ENCODE results near the gene IQGAP1. TPM values are rescaled to one million over a fixed set of nuclear protein-coding genes. Genes with fewer than 3 reads are reported as not detected.
A peak's percentile ranks its signal among the peaks of the same experiment; 100 is the strongest.

The IQGAP1 gene
- total RNA-seq, 1 experiment from 2014 or later, result 65.2 TPM

DNA sequence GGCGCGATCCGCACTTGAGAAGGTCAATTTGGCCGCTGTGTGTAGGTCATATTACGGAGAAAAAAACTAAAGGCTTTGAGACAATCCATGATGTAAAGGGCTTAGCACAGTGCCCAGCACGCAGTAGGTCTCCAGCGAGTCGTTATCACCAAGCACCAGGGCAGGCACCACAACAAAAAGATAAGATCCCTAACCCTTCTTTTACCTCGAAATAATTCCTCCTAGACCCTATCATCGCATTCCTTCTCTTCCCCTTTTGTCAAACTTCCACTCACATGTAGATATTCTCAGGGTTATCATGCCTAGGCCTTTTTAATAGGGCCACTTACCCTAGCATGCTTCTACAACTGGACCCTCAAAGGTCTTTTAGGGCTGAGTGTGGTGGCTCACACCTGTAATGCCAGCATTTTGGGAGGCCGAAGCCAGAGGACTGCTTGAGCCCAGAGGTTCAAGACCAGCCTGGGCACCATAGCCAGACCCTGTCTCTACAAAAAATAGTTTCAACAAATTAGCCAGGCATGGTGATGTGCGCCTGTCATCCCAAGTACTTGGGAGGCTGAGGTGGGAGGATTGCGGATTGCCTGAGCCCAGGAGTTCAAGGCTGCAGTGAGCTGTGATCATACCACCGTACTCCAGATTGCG, 22.5 kb upstream of the IQGAP1 start:
- DNase-seq (ENCODE audit: low read depth), result no peak
- in situ Hi-C loops (cut with HindIII; ENCODE audit: low pct_unique_long_range_greater_than_20kb, low sequenced_read_pairs), result no loop called here

GRCh38 chr15:90367576-90367975, 20.5 kb upstream of the IQGAP1 start:
- no peak for DNase-seq (ENCODE audit: low read depth)
- in situ Hi-C loops (cut with HindIII; ENCODE audit: low pct_unique_long_range_greater_than_20kb, low sequenced_read_pairs), result no loop called here

DNA sequence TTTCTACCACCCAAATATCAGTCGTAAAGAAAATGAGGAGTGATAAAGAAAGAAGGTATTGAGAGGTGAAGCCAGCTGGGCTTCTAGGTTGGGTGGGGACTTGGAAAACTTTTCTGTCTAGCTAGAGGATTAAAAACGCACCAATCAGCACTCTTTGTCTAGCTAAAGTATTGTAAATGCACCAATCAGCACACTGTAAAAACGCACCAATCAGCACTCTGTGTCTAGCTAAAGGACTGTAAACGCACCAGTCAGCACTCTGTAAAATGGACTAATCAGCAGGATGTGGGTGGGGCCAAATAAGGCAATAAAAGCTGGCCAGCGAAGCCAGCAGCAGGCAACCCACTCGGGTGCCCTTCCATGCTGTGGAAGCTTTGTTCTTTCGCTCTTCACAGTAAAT, 13.0 kb upstream of the IQGAP1 start:
- DNase-seq (ENCODE audit: low read depth), result no peak
- in situ Hi-C loops (cut with HindIII; ENCODE audit: low pct_unique_long_range_greater_than_20kb, low sequenced_read_pairs), result no loop called here

DNA sequence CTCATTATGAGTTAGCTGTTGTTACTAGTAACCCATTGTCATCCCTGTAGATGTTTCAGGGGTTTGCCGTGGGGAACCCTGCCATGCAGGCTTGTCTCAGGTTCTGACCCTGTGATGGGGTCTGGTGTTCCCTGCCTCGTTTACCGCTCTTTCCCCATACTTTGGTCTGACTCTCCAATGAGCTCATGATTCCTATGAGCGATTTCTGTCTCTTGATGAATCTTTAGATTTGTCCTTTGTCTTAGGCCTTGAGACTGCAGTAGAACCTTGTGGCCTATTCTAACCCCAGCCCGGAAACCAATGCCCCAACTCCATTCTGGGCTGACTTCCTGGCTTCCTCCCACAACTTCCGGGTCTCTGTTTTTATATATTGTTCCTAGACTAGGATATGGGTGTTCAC, 11.3 kb upstream of the IQGAP1 start:
- in situ Hi-C loops (cut with HindIII; ENCODE audit: low pct_unique_long_range_greater_than_20kb, low sequenced_read_pairs), result no loop called here
- no peak for DNase-seq (ENCODE audit: low read depth)

- DNase-seq (ENCODE audit: low read depth), result no peak
- in situ Hi-C loops (cut with HindIII; ENCODE audit: low pct_unique_long_range_greater_than_20kb, low sequenced_read_pairs), result no loop called here
Observed at GRCh38 chr15:90379263-90379662, 8.8 kb upstream of the IQGAP1 start.

- in situ Hi-C loops (cut with HindIII; ENCODE audit: low pct_unique_long_range_greater_than_20kb, low sequenced_read_pairs), result no loop called here
- no peak for DNase-seq (ENCODE audit: low read depth)
Observed at GRCh38 chr15:90381515-90381914, 6.5 kb upstream of the IQGAP1 start.

DNA sequence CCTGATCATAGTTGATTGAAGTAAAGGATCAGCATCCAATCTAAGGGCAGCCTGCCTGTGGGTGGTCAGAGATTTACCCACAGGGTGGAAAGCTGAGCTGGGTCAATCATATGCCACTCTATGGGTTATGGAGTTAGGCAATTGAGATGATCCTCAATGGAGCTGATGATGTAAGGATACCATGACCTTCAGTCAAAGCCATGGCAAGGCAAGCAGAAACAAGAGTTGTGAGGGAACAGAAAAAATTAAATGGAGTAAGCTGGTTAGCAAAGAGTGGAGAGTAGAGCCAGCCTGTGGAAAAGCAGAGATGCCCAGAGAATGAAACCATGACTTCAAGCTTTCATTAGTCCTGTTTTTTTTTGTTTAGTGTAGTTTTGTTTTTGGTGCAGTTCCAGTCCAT, 5.7 kb upstream of the IQGAP1 start:
- no peak for DNase-seq (ENCODE audit: low read depth)
- in situ Hi-C loops (cut with HindIII; ENCODE audit: low pct_unique_long_range_greater_than_20kb, low sequenced_read_pairs), result no loop called here

DNA sequence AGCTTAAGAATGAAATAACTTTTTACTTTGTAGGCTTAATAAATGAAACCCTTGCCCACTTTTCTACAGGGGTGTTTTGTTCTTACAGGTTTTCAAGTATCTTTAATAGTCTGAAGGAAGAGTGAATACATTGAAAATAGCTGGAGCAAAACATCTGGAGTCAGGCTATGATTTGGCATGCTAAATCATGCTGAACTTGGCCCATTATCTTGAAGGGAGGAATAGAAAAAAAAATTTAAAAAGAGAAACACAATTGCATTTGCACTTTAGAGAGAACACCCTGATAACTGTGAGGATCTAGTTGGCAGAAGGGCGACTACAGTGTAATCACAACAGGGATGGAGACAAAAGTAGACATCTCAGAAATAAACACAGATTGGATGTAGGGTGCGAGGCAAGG, 1.8 kb upstream of the IQGAP1 start:
- DNase-seq (ENCODE audit: low read depth), result no peak
- in situ Hi-C loops (cut with HindIII; ENCODE audit: low pct_unique_long_range_greater_than_20kb, low sequenced_read_pairs), result no loop called here

DNA sequence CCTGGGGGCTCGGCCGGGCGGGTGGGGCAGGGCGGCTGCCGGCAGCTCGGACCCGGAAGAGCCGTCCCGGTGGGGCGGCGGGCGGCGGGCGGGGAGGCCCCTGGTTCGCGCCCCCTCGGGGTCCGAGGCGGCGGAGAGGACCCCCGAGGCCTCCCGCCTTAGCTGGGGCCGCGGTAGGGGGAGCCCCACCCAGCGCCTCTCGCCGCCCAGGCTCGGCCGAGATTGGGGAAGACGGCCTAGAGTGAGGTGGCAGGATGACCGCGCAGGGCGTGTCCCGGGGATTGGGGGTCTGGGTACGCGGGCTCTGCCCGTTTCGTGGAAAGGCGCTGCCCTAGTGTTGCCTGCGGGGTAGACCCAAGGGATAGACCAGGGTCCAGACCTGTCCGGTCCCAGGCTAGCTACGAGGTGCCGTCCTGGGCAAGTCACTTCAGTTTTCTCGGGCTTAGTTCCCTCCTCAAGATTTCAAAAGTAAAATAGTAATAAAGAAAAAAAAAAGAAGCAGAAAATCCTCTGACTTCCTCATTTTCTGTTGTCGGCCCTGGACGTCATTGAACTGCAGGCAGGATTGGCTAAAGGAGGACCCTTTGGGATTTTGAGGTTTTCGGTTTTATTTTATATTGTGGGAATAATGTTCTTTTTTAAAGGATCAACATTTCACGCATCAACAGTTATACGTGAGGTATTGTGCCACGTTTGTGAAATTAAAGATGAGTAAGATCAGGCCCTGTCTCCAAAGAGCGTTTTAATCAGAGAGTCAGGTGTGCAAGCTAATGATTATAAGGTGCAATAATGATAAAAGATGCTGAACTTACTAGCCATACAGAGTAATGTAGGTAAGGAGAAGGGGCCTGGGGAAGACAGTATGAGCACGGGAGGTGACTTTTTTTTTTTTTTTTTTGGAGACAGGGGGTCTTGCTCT, 679 bp downstream of the IQGAP1 start:
- in situ Hi-C loops (cut with HindIII; ENCODE audit: low pct_unique_long_range_greater_than_20kb, low sequenced_read_pairs), result no loop called here

DNA sequence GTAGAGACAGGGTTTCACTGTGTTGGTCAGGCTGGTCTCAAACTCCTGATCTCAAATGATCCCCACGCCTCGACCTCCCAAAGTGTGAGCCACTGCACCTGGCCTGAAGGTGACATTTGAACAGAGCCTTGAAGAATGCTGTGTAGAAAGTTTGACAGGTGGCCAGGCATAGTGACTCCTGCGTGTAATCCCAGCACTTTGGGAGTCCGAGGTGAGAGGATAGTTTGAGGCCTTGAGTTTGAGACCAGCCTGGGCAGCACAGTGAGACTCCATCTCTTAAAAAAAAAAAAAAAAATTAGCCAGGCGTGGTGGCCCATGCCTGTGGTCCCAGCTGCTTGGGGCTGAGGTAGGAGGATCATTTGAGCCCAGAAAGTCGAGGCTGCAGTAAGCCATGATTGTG, 1.5 kb downstream of the IQGAP1 start:
- no peak for DNase-seq (ENCODE audit: low read depth)
- in situ Hi-C loops (cut with HindIII; ENCODE audit: low pct_unique_long_range_greater_than_20kb, low sequenced_read_pairs), result no loop called here

More for the DNA sequence above, 679 bp downstream of the IQGAP1 start:
- no peak for DNase-seq (ENCODE audit: low read depth)

GRCh38 chr15:90393040-90393439, 5.0 kb downstream of the IQGAP1 start:
- no peak for DNase-seq (ENCODE audit: low read depth)
- in situ Hi-C loops (cut with HindIII; ENCODE audit: low pct_unique_long_range_greater_than_20kb, low sequenced_read_pairs), result no loop called here

DNA sequence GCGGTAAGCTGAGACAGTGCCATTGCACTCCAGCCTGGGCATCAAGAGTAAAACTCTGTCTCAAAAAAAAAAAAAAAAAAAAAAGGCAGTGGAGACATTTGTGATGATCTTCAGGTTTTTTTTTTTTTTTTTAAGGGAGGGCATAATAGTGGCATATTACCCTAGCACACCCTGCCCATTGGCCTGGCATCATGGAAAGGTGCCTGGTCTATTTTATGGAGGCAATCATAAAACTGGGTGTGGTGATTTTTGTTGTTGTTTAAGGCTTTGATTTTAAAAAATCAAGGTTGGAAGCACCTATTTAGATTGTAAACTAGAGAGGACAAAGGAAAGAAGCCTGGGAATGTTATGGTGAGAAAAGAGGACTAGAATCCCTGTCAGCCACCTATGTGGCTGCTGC, 6.0 kb downstream of the IQGAP1 start:
- no peak for DNase-seq (ENCODE audit: low read depth)
- in situ Hi-C loops (cut with HindIII; ENCODE audit: low pct_unique_long_range_greater_than_20kb, low sequenced_read_pairs), result no loop called here

- DNase-seq (ENCODE audit: low read depth), result no peak
- in situ Hi-C loops (cut with HindIII; ENCODE audit: low pct_unique_long_range_greater_than_20kb, low sequenced_read_pairs), result no loop called here
Observed at GRCh38 chr15:90394748-90395442, 6.9 kb downstream of the IQGAP1 start.

DNA sequence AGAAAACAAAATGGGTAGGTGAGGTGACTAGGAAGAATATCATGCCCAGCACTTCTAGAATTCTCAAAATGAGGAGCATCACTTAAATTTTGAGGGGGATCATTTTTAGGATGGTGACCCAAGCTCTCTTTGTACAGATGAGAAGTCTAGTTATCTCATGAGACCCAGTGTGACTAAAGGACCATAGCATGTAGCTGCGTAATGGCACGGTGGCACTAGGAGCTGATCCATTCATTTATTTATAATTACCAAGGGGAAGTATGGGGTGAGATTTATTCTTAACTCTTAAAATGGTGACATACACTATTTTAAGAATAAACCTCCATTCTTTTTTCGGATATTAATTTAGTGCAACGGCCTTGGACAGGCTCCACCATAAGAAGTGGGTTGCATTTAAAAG, 8.3 kb downstream of the IQGAP1 start:
- DNase-seq (ENCODE audit: low read depth), result no peak
- in situ Hi-C loops (cut with HindIII; ENCODE audit: low pct_unique_long_range_greater_than_20kb, low sequenced_read_pairs), result no loop called here

GRCh38 chr15:90400005-90400758, 12.1 kb downstream of the IQGAP1 start:
- DNase-seq (ENCODE audit: low read depth), result no peak
- in situ Hi-C loops (cut with HindIII; ENCODE audit: low pct_unique_long_range_greater_than_20kb, low sequenced_read_pairs), result no loop called here

GRCh38 chr15:90400759-90401314, 12.8 kb downstream of the IQGAP1 start:
- in situ Hi-C loops (cut with HindIII; ENCODE audit: low pct_unique_long_range_greater_than_20kb, low sequenced_read_pairs), result no loop called here
- DNase-seq (ENCODE audit: low read depth), result peak; percentile 83

DNA sequence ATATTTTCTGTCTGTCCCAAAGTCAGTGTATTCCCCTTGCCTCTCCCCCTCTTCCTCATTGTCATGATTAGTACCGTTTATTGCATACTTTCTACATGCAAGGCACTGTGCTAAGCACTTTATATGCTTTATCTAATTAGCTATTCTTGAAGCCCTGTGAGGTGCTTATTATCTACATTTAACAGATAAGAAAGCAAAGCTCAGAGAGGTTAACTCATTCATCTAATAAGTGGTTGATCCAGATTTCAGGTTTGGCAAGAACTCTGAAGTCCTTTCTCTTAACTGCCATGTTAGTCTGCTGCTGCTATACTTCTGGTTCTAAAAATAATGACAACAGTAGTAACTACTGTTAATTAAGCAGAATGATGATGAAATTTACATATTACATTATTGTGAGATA, 13.5 kb downstream of the IQGAP1 start:
- DNase-seq (ENCODE audit: low read depth), result no peak
- in situ Hi-C loops (cut with HindIII; ENCODE audit: low pct_unique_long_range_greater_than_20kb, low sequenced_read_pairs), result no loop called here

- DNase-seq (ENCODE audit: low read depth), result peak; percentile 77
- in situ Hi-C loops (cut with HindIII; ENCODE audit: low pct_unique_long_range_greater_than_20kb, low sequenced_read_pairs), result no loop called here
Observed at GRCh38 chr15:90402223-90402622, 14.2 kb downstream of the IQGAP1 start.
